ENCODE results near the gene SELPLG.
"Not testable (repeated sequence)": the region's sequence is repeated elsewhere in the genome, so short reads cannot be mapped to it uniquely, and the experiment has no call there.

SELPLG gene

DNA sequence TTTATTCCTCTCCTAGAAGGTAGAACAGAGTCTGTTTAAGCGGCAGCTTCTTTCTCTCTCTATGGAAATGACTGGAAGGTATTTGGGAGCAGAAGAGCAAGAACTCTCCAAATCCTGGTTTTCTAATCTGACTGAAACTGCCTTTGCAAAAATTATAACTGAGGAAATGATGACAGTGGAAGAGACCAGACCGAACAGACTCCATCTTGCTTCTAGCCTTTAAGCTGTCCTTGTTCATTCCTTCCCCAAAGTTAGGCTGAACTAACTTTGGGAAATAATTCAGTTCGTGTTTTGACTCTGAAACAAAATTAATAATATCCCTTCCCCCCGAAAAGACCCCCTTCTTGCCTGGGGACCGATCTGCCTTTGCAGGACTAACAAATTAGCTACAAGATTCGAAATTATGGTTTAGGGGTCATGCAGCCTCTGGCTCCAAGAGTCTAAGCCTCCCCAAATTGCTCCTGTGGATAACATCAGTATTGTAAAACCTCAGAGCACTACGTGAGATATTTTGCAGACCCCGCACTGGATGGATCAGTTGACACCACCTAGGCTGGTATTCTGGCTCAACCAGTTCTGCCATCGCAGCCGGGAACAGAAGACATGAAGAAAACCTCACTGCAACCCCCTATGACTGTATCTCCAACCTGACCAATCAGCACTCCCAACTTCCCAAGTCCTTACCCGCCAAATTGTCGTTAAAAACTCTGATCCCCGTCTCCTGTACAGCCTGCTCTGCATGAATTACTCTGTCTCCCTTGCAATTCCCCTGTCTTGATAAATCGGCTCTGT is 14.1 kb downstream of the SELPLG start:
- no peak for DNase-seq (ENCODE audit: low read depth in 2 of 2)

DNA sequence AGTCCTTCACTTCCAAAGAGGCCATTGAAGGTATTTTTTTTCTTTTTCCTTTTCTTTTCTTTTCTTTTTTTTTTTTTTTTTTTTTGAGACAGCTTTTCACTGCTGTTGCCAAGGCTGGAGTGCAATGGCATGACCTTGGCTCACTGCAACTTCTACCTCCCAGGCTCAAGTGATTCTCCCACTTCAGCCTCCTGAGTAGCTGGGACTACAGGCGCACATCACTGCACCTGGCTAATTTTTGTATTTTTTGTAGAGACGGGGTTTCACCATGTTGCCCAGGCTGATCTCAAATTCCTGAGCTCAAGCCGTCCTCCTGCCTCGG is 14.8 kb downstream of the SELPLG start:
- not testable (repeated sequence) for DNase-seq (ENCODE audit: low read depth in 2 of 2)

DNA sequence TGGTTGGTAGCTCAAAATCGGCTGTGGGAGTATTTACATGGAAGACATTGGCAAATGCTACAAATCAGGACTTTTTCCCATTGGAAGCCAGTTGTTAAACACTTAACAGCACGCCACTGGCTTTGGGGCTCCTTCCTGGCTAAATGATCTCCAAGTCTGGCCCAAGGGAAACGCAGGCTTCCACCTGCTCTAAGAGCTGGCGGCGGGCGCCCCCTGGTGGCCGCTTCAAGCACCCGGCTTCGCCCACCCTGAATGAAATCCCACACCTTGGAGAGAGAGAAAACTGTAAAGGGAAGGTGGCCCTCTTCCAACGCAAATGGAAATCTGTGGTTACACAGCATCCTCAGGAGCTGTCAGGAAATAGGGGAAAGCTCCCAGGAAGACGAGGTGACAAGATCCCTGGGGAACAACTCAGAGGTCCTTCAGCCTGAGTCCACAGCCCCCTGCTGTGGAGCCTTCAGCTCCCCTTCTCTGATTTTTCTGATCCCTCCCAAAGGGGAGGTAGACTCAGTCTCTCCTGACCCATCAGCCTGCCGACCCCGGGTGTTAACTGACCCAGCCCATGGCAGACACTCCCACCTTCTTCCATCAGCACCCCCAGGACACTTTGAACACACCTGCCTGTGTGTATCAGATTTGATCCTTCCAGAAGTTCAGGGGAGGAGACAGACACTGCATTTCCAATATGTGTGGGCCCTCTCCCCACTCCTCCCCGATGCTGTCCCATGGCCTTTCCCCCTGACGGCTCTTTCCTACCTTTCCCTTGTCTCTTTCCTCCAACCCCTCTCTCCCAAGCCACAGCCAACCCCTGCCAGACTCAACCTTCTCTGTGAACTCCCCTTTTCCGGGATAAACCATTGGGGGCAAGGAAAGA is 15.4 kb downstream of the SELPLG start:
- peak; percentile 67 to 68 for DNase-seq (ENCODE audit: low read depth in 2 of 2)

DNA sequence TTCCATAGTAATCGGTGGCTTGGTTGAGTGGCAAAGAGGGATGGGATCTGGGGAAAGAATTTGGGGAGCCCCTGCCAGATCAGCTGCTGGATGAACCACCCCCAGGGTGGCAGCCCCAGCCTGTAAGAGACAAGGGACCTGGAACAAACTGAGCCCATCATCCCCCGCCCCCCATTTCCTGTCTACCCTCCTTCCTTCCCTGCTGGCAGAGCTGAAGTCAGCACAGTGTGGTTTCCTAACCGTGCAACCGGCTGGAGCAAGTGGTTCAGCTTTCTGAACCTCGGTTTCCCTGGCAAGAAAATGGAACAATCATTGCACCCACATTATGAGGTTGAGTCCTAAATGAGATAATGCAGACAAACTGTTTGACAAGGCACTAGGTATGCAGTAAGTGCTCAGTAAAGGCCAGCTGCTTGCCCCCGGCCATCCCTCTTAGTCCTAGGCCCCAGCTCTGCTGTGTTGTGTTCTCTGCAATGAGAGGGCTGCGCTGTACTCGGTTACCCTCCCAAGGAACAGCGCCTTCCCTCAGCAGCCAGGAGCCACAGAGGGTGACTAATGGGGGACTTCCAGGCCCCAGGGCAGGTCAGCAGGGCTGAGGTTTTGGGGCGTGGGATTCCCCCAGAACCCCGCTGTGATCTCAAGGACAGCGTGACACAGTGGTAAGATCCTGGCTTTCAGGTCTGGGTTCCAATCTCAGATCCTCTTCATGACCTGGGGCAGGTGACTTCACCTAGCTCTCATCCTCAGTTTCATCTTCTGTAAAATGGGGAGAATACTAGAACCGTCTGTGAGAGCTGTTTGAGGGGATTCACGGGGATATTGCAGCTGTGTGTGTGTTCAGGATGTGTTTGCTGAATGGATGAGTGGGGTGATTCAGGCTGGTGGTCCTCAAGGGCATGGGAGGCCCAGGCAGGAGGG is 16.5 kb downstream of the SELPLG start:
- DNase-seq (ENCODE audit: low read depth in 2 of 2) = peak; percentile 85 to 88

DNA sequence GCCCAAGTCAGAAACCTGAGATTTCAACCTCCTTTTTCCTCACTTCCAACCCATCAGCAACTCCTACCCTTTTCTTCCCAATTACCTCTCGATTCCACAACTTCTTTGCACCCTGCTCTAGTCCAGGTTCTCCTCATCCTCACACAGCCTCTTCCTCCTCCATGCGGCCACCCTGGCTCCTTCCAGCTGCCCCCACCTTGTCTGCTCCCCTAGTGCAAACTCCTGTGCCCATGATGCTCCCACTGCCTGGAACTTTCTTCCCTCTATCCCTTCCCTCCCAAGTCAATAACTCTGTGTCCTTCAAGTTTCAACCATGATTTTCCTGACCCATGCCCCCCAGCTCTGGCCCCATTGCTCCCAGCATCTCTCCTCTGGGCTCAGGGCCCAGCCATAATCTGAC is 17.3 kb downstream of the SELPLG start:
- no peak for DNase-seq (ENCODE audit: low read depth in 2 of 2)

DNA sequence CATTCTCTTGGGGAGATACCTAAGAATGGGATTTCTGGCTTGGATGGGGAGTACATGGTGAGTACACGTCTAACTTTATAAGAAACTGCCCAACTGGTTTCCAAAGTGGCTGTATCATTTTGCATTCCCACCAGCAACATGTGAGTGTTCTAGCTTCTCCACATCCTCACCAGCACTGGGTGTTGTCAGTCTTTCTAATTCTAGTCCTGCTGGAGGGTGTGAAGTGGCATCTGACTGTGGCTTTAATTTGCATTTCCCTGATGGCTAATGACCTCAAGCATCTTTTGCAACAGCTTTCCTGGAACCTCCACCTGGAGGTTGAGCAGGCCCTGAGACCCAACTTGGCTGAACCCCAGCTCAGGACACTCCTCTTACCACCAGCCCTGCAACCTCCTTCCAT is 17.8 kb downstream of the SELPLG start:
- no peak for DNase-seq (ENCODE audit: low read depth in 2 of 2)

DNA sequence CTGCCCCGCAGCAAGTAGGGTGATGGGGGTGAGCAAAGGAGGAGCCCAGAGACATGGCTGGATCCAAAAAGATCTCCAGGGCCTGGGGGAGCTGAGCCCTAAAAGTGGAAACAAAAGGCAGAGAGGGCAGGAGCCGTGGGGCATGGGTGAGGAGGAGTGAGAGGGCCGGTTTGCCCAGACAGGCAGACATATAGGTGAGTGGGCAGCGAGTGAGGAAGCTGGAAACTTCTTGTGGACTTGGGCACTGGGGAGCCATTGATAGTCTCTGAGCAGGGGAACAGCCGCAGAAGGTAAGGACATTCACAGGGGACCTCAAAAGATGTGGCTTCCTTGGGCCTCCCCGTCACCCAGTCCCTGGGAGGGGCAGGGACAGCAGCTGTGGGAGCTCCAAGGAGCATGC is 19.1 kb downstream of the SELPLG start:
- no peak for DNase-seq (ENCODE audit: low read depth in 2 of 2)

DNA sequence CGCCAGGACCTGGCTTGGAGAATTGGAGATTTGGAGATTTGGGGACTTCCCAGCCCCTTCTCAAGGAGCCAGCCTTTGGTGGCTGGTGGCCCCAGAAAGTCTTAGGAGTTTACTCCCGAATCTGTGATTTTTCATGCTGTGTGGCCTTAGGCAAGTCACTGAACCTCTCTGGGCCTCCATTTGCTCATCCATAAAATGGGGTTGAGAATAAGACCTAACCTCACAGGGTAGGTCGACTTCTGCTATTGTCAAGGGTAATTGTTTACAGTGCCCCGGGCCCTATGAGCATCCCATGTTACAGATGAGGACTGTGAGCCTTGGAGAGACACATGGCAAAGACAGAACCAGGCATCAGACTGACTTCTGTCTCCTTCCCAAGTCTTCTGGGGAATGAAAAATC is 19.7 kb downstream of the SELPLG start:
- DNase-seq (ENCODE audit: low read depth in 2 of 2) = no peak

DNA sequence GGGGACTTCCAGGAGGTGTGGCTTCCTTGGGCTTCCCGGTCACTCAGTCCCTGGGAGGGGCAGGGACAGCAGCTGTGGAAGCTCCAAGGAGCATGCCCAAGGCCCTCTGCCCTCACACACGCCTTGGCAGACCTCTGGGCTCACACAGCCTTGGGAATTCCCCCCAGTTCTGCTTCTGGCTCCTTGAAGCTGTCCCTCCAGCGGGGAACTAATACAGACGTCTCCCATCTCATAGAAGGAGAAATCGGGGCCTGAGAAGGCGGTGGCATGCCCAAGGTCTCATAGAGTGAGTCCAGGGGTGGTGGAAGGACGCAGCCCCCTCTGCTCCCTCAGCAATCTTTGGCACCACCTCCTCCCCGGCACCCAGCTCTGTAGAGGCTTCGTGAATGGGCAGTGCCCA is 20.1 kb downstream of the SELPLG start:
- no peak for DNase-seq (ENCODE audit: low read depth in 2 of 2)

DNA sequence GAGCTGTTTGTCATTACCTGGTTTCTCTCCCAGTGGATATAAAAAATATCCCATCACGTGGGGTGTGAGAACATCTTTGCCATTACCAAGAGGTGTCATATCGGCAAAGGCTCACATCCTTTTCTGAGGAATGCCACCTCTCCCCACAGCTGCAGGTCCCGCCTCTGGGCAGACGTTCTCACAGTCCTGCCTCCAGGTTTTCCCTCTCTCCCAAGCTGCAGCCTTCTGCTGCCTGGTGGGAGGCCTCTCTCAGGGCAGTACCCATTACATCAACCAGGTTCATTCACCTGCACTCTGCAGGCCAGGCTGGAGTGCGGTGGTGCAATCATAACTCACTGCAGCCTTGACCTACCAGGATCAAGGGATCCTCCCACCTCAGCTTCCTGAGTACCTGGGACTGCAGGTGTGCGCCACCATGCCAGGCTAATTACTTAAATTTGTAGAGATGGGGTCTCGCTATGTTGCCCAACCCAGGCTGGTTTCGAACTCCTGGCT is 20.9 kb downstream of the SELPLG start:
- DNase-seq (ENCODE audit: low read depth in 2 of 2) = no peak

DNA sequence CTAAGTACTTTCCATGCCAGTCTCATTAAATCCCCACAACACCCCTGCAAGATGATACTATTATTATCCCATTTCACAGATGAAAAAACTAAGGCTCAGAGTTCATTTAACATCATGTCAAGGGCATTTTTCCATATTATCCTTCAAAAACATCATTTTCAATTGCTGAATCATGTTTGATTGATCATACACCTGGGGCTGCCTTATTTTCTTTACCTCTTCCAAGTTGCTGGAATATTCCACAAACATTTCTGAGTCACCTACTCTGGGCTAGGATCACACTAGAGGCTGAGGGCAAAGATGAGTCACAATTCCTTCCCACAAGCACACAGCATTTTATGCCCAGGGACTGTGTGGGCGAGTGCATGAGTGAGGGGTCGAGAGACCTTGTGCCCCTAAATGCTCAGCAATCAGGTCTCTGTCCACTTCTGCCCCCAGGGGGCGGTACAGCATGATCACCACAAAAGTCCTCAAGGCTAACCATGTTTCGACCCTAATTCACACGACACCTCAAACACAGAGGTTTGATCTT is 21.7 kb downstream of the SELPLG start:
- DNase-seq (ENCODE audit: low read depth in 2 of 2) = peak in 1 of 2 donors; percentile 56

DNA sequence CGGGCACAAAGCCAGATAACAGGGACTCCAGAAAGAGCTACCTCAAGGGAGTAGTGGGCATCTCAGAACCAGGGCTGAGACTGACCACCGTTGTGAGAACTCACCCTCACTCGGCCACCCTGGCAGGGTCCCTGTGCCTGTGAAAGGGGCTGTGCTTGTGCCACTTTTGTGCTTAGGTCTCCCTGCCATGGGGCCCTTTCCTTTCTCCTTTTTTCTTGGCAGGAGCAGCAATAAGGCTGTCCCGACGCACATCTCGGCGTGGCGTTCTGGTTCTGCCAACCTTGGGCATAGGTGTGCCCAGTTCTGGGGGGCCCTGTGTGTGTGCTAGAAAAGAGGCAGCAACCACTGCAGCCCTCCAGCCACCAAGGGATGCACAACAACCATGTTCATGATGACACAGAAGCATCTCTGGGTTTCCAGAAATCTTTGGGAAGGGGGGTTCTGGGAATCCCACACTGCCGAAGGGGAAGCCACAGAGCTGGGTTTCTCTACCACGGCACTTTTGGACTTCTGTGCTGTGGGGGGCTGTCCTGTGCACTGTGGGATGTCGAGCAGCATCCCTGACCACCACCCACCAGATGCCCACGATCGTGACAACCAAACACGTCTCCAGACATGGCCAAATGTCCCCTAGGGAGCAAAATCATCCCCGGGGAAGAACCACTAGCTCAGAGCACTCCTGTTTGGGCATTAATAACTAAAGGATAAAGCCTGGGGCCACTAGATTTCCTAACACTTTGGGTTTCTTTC is 22.7 kb downstream of the SELPLG start:
- DNase-seq (ENCODE audit: low read depth in 2 of 2) = no peak

DNA sequence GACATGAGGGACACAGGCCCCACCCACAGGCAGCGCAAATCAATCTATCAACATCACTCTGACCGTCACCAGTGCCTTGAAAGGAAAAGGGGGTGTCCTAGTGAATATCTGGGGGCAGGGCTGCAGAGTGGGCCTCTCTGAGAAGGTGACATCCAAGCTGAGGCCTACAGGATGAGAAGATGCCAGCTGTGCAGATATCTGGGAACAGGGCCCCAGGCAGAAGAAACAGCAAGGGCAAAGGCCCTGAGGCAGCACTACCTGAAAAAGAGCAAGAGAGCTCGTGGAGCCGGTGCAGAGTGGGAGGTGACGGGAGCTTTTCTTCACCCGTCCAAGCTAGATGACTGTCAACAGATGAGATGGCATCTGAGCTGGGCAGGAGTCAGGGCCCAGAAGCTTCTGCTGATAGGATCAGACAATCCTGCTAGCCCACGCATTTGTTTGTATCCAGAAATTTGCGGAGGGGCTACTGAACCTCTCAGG is 23.3 kb downstream of the SELPLG start:
- DNase-seq (ENCODE audit: low read depth in 2 of 2) = no peak

DNA sequence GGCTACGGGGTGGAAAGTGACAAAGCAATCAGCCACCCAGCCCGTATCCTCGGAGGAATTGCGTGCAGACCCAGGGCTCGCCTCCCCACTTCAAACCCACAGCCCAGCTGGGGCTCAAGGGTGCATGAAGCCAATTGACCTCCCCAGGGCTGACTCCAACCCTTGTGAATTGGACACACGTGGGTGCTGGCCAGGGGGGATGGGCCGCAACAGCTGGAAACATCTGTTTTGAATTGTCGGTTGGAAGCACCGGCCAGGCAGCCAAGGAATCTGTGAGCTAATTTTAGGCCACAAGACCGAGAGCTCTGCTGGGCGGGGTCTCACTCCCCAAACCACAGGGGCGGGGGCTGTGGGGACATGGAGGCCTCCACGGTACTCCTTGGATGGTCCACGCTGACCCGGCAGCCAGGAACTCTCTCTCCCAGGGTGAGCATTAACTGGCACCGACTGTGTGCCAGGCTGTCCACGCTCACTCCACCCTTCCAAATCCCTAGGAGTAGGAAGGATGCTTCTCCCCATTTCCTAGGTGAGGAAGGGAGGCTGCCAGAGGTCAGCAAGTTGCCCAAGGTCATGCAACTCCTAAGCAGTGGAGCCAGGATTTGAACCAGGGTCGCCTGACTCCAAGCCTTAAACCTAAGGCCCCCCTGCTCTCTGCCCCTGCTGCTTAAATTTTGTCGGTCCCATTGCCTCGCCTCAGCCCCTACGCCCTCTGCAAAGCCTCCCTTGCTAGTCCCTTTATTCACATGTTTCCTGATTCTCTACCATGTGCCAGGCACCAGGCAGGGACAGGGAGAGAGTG is 24.0 kb downstream of the SELPLG start:
- no peak for DNase-seq (ENCODE audit: low read depth in 2 of 2)

DNA sequence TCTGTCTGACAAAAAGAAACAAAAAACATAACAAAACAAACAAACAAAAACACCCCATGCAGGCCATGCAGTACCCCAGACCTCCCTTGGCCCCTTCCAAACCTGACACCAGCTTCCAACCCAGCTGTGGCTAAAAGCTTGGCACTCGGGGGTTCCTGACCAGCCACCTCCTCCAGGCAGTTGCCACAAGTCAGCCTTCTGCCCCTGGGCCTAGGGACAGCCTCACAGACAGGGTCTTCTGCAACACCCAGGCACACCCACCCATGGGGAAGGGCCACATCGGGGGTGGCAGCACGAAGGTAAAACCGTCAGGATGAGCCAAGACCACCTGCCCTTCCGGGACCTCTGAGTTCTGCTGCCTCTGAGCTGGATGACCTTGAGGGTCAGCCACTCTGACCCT is 25.1 kb downstream of the SELPLG start:
- DNase-seq (ENCODE audit: low read depth in 2 of 2) = no peak

DNA sequence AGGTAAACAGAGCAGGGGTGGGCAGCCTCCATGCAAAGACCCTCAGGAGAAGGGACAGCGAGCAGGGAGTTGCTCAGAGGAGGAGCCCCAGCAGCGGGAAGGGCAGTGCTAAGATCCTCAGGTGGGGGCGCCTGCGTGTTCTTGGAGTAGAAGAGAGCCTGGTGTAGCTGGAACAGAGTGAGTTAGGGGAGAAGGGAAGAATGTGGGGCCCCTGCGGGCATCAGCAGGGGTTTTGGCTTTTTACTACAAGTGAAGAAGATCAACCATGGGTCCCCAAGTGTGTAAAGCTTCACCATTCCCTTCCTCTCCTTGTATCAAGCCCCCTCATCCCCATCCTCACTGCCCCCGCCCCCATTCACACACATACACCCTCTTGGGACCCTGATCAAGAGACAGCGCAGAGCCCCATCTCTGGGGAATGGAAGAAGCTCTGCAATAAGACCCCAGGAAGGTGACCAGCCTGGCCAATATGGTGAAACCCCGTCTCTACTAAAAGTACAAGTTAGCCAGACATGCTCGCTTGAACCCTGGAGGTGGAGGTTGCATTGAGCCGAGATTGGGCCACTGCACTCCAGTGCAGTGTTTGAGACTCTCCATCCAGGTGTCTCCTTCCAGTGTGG is 25.6 kb downstream of the SELPLG start:
- DNase-seq (ENCODE audit: low read depth in 2 of 2) = no peak

DNA sequence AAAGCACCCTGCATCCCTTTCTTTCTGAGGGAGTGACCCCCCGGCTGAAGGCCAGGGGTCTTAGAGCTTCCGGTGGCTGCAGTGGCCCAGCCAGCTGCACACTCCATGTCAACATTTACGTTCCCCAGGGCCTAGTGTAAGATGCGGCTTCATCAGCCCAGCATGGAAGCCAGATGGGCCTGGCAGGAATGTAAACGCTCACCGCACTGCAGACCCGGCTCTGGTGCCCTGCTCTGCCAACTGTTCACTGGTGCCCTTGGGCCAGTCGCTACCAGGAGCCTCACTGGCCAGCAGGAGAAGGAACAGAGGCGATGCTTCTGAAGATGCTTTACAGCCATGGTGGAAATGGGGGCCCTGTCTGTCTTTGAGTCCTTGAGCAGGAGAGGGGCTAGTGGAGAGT is 27.2 kb downstream of the SELPLG start:
- no peak for DNase-seq (ENCODE audit: low read depth in 2 of 2)

DNA sequence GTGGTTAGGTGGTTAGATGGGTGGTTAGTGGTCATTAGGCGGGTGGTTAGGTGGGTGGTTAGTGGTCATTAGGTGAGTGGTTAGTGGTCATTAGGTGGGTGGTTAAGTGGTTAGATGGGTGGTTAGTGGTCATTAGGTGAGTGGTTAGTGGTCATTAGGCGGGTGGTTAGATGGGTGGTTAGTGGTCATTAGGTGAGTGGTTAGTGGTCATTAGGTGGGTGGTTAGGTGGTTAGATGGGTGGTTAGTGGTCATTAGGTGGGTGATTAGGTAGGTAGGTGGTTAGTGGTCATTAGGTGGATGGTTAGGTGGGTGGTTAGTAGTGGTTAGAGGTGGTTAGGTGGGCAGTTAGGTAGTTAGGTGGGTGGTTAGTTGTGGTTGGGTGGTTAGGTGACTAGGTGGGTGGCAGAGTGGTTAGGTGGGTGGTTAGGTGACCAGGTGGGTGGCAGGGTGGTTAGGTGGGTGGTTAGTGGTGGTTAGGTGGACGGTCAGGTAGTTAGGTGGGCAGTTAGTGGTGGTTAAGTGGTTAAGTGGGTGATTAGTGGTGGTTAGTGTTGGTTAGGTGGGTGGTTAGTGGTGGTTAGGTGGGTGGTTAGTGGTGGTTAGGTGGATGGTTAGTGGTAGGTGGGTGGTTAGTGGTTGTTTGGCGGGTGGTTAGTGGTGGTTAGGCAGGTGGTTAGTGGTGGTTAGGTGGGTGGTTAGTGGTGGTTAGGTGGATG is 27.8 kb downstream of the SELPLG start:
- DNase-seq (ENCODE audit: low read depth in 2 of 2) = no peak
